ENCODE data around the gene TRIM31.

Gene TRIM31

DNA sequence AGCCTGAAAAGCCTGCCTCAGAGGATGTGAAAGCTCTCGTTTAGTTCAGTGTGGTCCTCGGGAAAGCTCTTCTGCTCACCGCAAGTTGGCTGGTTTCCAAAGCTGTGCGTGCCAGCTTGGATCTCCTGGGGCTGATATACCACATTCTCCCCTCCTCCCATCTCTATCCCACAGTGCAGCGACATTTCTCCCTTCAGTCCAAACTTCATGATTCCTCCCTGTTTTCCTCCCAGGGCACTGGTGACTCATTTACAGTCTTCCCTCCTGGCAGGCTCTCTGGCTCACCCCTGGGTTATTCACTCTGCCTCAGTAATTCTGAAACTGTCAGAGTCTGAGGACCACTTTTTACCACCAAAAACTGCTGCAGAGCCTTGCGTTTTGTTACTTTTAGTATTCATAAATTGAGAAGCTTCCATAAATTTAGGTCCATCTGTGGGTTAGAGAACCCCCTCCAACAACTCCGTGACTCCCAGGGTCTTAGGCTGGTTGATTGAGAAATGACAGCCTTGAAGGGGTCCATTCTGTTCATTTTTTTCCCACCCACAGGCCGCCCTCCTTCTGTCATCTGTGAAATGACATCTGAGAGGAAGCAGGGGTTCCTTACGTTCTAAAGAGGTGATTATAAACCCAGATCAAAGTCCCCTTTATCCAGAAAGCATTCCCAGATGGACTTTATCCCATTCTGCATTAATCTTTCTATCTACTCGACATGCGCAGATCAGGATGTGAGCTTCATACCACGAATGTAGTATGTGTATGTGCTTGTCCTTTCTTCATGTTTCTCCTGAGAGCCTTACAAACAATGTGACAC lies 42.0 kb upstream of the TRIM31 start (continued):
- TF ChIP-seq ZNF148 (tag by site-specific recombination; IDR thresholded peaks at IDR 0.05; ENCODE audit: borderline replicate concordance) (no peak), ZNF639 (tag by site-specific recombination; IDR thresholded peaks at IDR 0.05) (no peak), KLF9 (tag by site-specific recombination; IDR thresholded peaks at IDR 0.05; ENCODE audit: low read depth) (no peak), ZBTB17 (tag by site-specific recombination; IDR thresholded peaks at IDR 0.05) (peak; percentile 87), ZNF585B (tag by site-specific recombination; IDR thresholded peaks at IDR 0.05) (no peak), ZBTB21 (tag by site-specific recombination; IDR thresholded peaks at IDR 0.05) (peak; percentile 67), ZNF433 (tag by site-specific recombination; IDR thresholded peaks at IDR 0.05; ENCODE audit: low read depth) (no peak), ZNF747 (tag by site-specific recombination; IDR thresholded peaks at IDR 0.05) (no peak), SALL2 (tag by site-specific recombination; IDR thresholded peaks at IDR 0.05; ENCODE audit: borderline replicate concordance) (no peak), ZNF341 (tag by site-specific recombination; IDR thresholded peaks at IDR 0.05; ENCODE audit: low read depth) (peak; percentile 63), PRDM1 (tag by site-specific recombination; IDR thresholded peaks at IDR 0.05) (peak; percentile 75), ZNF785 (tag by site-specific recombination; IDR thresholded peaks at IDR 0.05) (no peak), ZNF169 (tag by site-specific recombination; IDR thresholded peaks at IDR 0.05) (no peak), KLF1 (tag by site-specific recombination; IDR thresholded peaks at IDR 0.05) (peak; percentile 56; the same call in 1 of the 2 replicates), ZNF132 (tag by site-specific recombination; IDR thresholded peaks at IDR 0.05; ENCODE audit: borderline replicate concordance) (no peak), KLF7 (tag by site-specific recombination; IDR thresholded peaks at IDR 0.05; ENCODE audit: borderline replicate concordance) (no peak), TRIM28 (IDR thresholded peaks at IDR 0.05; ENCODE audit: borderline replicate concordance, low read length) (no peak), ZSCAN30 (tag by site-specific recombination; IDR thresholded peaks at IDR 0.05) (peak; percentile 75; the same call in 1 of the 2 replicates), ZNF677 (tag by site-specific recombination; IDR thresholded peaks at IDR 0.05) (no peak), GLIS2 (tag by site-specific recombination; IDR thresholded peaks at IDR 0.05) (0 out of 2 replicates have a peak, but pooled peaks have one; percentile 48)
- TF ChIP-seq, protein P1, sequence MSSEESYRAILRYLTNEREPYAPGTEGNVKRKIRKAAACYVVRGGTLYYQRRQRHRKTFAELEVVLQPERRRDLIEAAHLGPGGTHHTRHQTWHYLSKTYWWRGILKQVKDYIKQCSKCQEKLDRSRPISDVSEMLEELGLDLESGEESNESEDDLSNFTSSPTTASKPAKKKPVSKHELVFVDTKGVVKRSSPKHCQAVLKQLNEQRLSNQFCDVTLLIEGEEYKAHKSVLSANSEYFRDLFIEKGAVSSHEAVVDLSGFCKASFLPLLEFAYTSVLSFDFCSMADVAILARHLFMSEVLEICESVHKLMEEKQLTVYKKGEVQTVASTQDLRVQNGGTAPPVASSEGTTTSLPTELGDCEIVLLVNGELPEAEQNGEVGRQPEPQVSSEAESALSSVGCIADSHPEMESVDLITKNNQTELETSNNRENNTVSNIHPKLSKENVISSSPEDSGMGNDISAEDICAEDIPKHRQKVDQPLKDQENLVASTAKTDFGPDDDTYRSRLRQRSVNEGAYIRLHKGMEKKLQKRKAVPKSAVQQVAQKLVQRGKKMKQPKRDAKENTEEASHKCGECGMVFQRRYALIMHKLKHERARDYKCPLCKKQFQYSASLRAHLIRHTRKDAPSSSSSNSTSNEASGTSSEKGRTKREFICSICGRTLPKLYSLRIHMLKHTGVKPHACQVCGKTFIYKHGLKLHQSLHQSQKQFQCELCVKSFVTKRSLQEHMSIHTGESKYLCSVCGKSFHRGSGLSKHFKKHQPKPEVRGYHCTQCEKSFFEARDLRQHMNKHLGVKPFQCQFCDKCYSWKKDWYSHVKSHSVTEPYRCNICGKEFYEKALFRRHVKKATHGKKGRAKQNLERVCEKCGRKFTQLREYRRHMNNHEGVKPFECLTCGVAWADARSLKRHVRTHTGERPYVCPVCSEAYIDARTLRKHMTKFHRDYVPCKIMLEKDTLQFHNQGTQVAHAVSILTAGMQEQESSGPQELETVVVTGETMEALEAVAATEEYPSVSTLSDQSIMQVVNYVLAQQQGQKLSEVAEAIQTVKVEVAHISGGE (tag by site-specific recombination; conservative IDR thresholded peaks at IDR 0.05; ENCODE audit: low read depth) = peak; percentile 38; the same call in 1 of the 2 replicates
- TF ChIP-seq, protein P2, sequence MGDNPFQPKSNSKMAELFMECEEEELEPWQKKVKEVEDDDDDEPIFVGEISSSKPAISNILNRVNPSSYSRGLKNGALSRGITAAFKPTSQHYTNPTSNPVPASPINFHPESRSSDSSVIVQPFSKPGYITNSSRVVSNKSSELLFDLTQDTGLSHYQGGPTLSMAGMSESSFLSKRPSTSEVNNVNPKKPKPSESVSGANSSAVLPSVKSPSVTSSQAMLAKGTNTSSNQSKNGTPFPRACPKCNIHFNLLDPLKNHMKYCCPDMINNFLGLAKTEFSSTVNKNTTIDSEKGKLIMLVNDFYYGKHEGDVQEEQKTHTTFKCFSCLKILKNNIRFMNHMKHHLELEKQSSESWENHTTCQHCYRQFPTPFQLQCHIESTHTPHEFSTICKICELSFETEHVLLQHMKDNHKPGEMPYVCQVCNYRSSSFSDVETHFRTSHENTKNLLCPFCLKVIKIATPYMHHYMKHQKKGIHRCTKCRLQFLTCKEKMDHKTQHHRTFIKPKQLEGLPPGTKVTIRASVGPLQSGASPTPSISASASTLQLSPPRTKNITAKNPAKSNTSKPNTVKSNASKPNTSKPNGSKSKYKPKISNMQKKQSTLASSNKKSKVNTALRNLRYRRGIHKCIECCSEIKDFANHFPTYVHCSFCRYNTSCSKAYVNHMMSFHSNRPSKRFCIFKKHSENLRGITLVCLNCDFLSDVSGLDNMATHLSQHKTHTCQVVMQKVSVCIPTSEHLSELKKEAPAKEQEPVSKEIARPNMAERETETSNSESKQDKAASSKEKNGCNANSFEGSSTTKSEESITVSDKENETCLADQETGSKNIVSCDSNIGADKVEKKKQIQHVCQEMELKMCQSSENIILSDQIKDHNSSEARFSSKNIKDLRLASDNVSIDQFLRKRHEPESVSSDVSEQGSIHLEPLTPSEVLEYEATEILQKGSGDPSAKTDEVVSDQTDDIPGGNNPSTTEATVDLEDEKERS (tag by site-specific recombination; IDR thresholded peaks at IDR 0.05) = no peak
- TF ChIP-seq, protein P3, sequence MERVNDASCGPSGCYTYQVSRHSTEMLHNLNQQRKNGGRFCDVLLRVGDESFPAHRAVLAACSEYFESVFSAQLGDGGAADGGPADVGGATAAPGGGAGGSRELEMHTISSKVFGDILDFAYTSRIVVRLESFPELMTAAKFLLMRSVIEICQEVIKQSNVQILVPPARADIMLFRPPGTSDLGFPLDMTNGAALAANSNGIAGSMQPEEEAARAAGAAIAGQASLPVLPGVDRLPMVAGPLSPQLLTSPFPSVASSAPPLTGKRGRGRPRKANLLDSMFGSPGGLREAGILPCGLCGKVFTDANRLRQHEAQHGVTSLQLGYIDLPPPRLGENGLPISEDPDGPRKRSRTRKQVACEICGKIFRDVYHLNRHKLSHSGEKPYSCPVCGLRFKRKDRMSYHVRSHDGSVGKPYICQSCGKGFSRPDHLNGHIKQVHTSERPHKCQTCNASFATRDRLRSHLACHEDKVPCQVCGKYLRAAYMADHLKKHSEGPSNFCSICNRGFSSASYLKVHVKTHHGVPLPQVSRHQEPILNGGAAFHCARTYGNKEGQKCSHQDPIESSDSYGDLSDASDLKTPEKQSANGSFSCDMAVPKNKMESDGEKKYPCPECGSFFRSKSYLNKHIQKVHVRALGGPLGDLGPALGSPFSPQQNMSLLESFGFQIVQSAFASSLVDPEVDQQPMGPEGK (tag by site-specific recombination; IDR thresholded peaks at IDR 0.05) = peak; percentile 94
- TF ChIP-seq, protein P4, sequence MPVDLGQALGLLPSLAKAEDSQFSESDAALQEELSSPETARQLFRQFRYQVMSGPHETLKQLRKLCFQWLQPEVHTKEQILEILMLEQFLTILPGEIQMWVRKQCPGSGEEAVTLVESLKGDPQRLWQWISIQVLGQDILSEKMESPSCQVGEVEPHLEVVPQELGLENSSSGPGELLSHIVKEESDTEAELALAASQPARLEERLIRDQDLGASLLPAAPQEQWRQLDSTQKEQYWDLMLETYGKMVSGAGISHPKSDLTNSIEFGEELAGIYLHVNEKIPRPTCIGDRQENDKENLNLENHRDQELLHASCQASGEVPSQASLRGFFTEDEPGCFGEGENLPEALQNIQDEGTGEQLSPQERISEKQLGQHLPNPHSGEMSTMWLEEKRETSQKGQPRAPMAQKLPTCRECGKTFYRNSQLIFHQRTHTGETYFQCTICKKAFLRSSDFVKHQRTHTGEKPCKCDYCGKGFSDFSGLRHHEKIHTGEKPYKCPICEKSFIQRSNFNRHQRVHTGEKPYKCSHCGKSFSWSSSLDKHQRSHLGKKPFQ (tag by site-specific recombination; IDR thresholded peaks at IDR 0.05) = peak; percentile 74
